G401.6 (cell line): ENCODE measurements around the gene ERCC3.
"Not testable (repeated sequence)": the region's sequence is repeated elsewhere in the genome, so short reads cannot be mapped to it uniquely, and the experiment has no call there.

Source experiments
- FAIRE-seq: peaks from 2 replicates; lab custom pipeline; 2012; peaks lifted over from hg19 to GRCh38; lab: Jason Lieb, UNC

ERCC3 gene

GRCh38 chr2:127226132-127226519, 67.8 kb downstream of the ERCC3 start:
- FAIRE-seq, result no peak

DNA sequence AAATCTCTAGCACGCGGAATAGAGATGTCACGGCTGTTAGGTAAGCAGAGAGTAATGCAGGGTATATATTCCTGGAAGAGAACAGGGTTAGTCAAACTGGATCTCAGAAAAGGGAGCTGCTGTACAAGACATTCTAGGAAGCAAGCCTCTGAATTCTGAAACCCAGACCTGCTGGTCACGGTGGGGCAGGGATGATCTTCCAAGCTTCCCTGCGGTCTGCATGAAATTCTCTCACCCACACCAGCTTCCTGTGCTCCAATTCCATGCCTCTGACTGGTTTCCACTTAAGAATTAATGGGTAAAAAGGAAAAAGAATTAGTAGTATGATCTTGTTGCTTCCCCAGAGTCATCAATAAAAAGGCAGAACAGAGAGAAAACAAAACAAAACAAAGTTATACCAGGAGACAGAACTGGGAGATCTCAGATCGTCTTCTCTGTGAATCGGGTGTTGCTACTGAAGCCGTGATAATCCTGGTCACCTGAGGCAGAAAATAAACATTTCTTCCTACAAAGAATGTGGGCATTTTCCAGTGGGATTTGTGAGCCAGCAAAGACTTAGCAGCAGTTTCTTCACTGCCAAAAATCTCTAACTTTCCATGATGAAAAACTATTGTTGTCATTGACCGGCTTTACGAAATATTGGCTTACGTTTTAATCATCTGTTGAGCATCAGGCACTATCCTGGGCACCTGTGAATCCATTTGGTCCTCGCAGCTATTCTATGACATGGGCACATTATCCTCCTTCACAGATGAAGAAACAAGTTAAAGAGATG, 68.6 kb downstream of the ERCC3 start:
- FAIRE-seq, result no peak

DNA sequence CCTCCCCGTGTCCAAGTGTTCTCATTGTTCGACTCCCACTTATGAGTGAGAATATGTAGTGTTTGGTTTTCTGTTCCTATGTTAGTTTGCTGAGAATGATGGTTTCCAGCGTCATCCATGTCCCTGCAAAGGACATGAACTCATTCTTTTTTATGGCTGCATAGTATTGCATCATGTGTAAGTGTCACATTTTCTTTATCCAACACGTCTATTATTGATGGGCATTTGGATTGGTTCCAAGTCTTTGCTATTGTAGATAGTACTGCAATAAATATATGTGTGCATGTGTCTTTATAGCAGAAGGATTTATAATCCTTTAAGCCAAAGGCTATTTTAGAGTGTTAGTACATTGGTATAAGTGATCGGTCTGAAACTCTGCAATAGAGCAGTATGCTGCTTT, 69.8 kb downstream of the ERCC3 start:
- not testable (repeated sequence) for FAIRE-seq

DNA sequence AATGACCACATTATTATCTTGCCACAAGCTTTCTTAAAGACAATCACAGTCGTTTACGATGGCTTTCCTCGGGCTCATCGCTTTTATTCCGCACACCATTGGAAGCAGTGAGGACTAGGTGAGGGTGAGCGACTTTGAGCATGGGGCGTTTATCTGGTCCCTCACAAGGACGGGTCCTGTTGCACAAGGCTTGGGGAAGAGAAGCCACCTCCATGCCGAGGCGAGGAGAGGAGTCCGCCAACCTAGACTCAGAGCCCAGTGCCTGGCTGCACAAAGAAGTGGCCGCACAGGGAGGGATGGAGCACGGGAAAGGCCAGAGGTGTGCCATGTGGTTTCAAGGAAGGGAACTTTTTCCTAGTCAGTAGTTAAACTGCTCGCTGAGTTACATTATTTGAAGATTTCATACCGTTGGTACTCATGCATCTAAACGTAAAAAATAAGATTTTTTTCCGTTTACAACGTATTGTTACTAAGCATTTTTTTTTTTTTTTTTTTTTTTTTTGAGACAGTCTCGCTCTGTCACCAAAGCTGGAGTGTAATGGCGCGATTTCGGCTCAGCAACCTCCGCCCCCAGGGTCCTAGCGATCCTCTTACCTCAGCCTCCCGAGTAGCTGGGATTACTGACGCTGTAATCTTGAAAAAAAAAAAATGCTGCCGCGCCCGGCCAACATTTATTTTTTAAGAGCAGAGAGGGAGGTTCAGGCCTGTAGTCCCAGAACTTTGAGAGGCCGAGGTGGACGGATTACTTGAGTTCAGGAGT, 73.0 kb downstream of the ERCC3 start:
- no peak for FAIRE-seq

GRCh38 chr2:127220102-127220767, 73.7 kb downstream of the ERCC3 start, which contains the start of gene CYP27C1:
CYP27C1 (minus strand) TSS chr2:127220299; CDS start chr2:127220270, 29 bp downstream.
- FAIRE-seq, result no peak

DNA sequence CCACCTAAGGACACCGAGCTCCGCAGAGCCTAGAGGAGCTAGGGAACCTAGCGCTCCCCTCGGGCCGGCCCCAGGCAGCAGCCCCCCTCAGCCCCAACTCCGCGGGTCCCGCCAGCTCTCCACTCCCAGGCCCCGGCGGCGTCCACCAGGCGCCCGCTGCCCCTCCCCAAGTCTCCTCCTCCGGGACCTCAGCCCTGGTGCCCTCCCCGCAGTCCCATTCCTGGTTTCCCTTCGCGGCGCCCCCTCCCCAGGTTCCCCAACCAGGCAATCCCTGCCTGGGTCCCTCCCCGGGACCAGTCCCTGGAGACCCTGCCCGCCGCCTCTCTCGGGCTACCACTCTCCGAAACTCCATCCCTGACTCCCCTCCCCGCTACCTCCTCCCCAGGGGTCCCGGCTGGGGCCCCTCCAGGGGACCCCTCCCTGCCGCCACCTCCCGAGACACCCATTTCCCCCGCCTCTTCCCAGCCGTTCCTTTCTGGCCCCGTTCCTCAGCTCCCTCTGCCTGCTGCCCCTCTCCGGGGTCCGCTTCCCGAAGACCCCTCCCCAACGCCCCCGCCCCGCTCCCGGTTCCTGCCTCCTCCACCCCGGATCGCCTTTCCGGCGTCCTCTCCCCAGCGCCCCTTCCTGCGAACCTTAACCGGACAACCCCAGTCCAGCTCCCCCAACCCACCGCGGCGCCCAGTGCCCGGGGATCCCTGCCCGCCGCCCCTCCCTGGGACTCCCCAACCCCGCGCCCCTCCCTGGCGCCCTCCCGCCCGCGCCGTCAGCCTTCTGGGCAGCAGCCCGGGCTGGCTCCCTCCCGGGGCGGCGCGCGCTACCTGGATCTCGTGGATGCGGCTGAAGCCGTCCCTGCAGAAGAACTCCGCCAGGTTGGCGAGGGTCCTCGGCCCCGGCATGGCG, 74.5 kb downstream of the ERCC3 start:
- FAIRE-seq, result no peak

DNA sequence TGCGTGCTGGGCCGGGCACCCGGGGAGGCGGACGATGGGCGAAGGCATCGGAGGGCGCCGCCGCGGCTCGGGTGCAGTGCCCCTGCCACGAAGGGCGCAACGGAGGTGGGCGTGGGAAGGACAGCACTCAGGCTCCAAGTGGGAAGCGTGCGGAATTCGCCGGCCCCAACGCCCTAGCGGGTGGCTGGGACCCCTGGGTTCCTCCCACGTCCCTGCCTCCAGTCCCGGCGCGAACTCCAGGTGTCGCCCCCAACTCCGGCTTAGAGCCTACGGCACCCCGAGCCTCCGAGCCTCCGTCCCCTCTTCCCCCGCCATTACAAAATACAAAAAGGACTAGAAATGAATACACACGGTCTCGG, 75.2 kb downstream of the ERCC3 start:
- no peak for FAIRE-seq

DNA sequence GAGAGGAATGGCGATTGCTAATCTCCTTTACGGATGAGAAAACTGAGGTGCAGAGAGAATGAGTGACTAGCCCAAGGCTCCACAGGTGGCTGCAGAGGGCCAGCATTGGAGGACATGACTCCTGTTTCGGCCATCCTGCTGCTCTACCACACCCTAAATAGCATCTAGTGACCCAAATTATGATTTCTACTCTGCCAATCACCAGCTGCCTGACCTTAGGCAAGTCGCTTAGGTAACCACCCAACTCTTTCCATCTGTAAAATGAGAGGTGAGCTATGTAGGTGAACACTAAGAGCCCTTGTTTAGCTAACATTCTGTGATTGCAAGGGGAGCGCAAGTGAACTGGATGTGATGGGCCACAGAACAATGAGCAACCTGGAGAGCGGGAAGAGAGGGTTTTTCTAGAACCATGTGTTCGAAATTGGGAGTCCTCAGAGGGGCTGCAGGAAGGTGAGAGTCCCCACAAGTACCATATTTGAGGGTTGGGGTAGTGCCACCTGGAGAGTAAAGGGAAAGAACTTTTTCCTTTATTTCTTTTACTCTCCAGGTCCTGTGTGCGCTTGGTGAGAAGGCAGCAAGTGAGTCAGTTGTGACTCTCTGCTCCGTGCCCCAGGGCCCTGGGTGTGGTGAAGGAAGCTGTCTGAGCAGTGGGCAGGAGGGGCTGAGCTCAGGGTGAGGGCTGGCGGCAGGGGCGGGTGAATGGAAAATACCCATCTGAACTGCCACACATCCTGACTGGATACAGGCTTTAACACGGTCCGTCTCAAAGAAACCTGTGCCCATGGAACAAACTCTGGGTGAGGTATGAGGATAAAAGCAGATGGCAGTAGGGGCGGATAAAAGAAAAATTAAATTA, 76.2 kb downstream of the ERCC3 start:
- no peak for FAIRE-seq

GRCh38 chr2:127216593-127216992, 77.4 kb downstream of the ERCC3 start:
- FAIRE-seq, result no peak

- FAIRE-seq, result no peak
These were observed 77.8 kb downstream of the ERCC3 start for GRCh38 chr2:127216095-127216494.

DNA sequence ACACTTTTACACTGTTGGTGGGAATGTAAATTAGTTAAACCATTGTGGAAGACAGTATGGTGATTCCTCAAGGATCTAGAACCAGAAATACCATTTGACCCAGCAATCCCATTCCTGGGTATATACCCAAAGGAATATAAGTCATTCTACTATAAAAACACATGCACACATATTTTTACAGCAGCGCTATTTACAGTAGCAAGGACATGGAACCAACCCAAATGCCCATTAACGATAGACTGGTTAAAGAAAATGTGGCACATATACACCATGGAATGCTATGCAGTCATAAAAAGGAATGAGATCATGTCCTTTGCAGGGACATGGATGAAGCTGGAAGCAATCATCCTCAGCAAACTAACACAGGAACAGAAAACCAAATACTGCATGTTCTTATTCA, 79.7 kb downstream of the ERCC3 start:
- FAIRE-seq, result not testable (repeated sequence)

GRCh38 chr2:127208313-127208712, 85.6 kb downstream of the ERCC3 start:
- FAIRE-seq, result no peak
